GM12864 (cell line): ENCODE measurements around the gene LPCAT1.

ENCODE experiments used
- DNase-seq: peaks from one replicate; pipeline ENCODE4 v3.0.0-alpha.2; 2011; ENCODE audit warnings: low read depth
- H3K4me3 ChIP-seq: 2 replicates; pipeline ENCODE4 v1.5.1; 2011; ENCODE audit warnings: mild to moderate bottlenecking, low read depth, low read length, control low read depth
- TF ChIP-seq, protein P1 (sequence below): IDR thresholded peaks from 2 replicates; pipeline ENCODE4 v1.5.1; 2011; ENCODE audit warnings: low read depth, mild to moderate bottlenecking, moderate library complexity, low read length, control low read depth, inconsistent platforms; ENCODE audit errors: missing control alignments

LPCAT1 gene

GRCh38 chr5:1419476-1420210, 104.1 kb downstream of the LPCAT1 start:
- DNase-seq, result no peak
- TF ChIP-seq, protein P1, sequence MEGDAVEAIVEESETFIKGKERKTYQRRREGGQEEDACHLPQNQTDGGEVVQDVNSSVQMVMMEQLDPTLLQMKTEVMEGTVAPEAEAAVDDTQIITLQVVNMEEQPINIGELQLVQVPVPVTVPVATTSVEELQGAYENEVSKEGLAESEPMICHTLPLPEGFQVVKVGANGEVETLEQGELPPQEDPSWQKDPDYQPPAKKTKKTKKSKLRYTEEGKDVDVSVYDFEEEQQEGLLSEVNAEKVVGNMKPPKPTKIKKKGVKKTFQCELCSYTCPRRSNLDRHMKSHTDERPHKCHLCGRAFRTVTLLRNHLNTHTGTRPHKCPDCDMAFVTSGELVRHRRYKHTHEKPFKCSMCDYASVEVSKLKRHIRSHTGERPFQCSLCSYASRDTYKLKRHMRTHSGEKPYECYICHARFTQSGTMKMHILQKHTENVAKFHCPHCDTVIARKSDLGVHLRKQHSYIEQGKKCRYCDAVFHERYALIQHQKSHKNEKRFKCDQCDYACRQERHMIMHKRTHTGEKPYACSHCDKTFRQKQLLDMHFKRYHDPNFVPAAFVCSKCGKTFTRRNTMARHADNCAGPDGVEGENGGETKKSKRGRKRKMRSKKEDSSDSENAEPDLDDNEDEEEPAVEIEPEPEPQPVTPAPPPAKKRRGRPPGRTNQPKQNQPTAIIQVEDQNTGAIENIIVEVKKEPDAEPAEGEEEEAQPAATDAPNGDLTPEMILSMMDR, result no peak
- no peak overlapping the region for H3K4me3 ChIP-seq

GRCh38 chr5:1418921-1419280, 104.9 kb downstream of the LPCAT1 start:
- TF ChIP-seq, protein P1, result no peak
- DNase-seq, result no peak

DNA sequence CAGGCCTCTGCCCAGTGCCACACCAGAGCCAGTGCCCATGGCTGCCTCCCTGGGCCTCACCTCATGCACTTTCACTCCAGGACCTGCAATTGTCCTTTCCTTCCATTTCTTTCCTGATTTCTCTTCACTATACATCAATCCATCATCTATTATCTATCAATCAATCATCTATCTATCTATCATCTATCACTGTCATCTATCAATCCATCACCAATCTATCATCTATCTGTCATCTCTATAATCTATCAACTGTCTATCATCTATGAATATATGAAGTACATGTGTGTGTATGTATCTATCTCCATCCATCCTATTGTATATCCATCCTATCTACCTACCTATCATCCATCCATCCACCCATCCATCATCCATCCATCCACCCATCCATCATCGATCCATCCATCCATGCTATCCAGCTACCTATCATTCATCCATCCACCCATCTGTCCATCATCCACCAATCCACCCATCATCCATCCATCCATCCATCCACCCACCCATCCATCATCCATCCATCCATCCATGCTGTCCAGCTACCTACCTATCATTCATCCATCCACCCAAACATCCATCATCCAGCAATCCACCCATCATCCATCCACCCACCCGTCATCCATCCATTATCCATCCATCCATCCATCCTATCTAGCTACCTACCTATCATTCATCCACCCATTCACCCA, 105.4 kb downstream of the LPCAT1 start:
- H3K4me3 ChIP-seq, result no peak overlapping the region
- DNase-seq, result no peak
- TF ChIP-seq, protein P1, result no peak

More at GRCh38 chr5:1418921-1419280, 104.9 kb downstream of the LPCAT1 start:
- no peak overlapping the region for H3K4me3 ChIP-seq

DNA sequence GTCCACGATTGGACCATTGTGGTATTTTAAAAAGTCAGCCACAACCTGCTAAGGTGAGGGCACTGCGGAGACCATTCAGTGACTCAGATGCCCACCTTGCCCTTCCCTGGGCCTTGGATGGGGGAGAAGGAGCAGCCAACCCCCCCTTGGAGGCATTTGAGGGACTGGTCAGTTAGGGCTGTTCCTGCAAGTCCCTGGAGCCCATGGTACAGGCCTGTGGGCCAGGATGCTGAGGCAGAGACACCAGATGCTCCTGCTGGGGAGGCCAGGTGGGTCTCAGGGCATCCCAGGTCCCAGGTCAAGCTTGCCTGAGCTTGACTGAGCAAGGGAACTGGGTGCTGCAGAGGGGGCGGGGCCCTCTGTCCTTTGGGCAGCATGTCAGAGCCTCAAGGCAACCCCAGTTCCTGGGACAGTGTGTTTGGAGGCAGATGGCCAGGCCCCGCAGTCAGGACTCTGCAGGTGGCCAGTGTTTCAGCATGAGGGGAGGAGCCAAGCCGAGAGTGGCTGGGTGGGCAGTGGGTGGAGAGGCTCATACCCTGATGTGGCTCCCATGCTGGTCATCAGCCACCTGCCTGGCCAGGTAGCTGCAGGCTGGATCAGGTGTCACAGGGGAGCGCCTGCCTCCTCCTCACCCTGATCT, 106.1 kb downstream of the LPCAT1 start:
- DNase-seq, result no peak
- H3K4me3 ChIP-seq, result no peak overlapping the region
- TF ChIP-seq, protein P1, result no peak

- TF ChIP-seq, protein P1, result no peak
- no peak for DNase-seq
- H3K4me3 ChIP-seq, result no peak overlapping the region
These were observed 106.8 kb downstream of the LPCAT1 start for GRCh38 chr5:1416856-1417469.

DNA sequence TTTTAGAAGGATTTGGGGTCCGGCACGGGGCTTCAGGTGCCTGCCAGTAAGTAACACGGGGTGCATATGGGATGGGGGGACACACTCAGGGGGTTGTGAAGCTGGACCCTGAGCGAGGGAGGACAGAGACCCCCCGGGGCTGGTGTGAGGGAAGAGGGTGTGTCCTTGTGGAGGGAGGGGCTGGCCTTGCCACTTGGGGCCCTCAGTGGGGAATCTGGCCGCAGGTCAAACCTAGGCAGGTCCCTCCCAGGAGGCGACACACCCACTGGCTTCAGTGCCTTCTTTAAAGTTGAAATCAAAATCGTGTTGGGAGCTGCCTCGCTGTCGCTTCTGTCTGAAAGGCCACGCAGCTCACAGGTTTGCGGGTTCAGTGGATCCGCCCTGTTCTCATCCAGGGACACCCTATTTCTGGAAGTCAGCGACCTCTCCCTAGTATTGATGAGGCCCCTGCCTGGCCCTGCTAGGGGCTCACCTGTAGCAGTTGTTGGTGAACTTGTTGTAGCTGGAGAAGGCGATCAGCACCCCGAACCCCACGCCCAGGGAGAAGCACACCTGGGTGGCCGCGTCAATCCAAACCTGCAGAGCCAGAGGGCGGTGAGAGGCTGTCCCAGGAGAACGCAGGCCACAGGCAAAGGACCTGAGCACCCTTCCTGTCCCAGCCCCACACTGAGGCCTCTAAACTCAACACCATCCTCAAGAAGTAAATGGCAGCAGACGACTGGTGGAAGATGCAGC, 108.0 kb downstream of the LPCAT1 start:
- TF ChIP-seq, protein P1, result no peak
- no peak for DNase-seq
- H3K4me3 ChIP-seq, result no peak overlapping the region
